ENCODE results near the gene SLC39A5. TPM values are rescaled to one million over a fixed set of nuclear protein-coding genes. Genes with fewer than 3 reads are reported as not detected.

SLC39A5 gene
- total RNA-seq, 2 experiments from 2014 or later: 0.78 to 1.1 TPM

GRCh38 chr12:56286044-56286830 lies 56.4 kb downstream of the SLC39A5 start:
- CTCF ChIA-PET: interaction anchor here (1.4 kb wide), 1 partner anchor 13 kb away, joined by 3 read pairs; no protein-coding TSS in a partner anchor
- POLR2A ChIA-PET: no interaction called here

Other genes starting within 250 kb of the SLC39A5 start
- gene SUOX, start 232.8 kb upstream of the SLC39A5 start, total RNA-seq: 1 to 10 TPM; 2.7 TPM
- gene IKZF4, start 209.0 kb upstream of the SLC39A5 start, total RNA-seq: 10 to 100 TPM; 14.2 to 15.1 TPM
- gene RPS26, start 188.1 kb upstream of the SLC39A5 start, total RNA-seq: 10 to 100 TPM; 44.3 to 47.0 TPM
- 1 to 10 TPM in 1 of 2 experiments, under 1 TPM in 1; 0.97 to 1.1 TPM for gene ERBB3, start 149.9 kb upstream of the SLC39A5 start, total RNA-seq
- gene PA2G4, start 125.5 kb upstream of the SLC39A5 start, total RNA-seq: 100 to 1,000 TPM; 507 to 514 TPM
- 1,000 to 10,000 TPM; 5,323 to 5,325 TPM for gene RPL41, start 113.4 kb upstream of the SLC39A5 start, total RNA-seq
- 1 to 10 TPM; 9.8 TPM for gene ZC3H10, start 111.8 kb upstream of the SLC39A5 start, total RNA-seq
- 100 to 1,000 TPM; 193 to 196 TPM for gene ESYT1, start 101.8 kb upstream of the SLC39A5 start, total RNA-seq
- gene MYL6B, start 77.5 kb upstream of the SLC39A5 start, total RNA-seq: 10 to 100 TPM; 68.4 to 75.1 TPM
- 100 to 1,000 TPM; 929 to 938 TPM for gene MYL6, start 71.7 kb upstream of the SLC39A5 start, total RNA-seq
- gene SMARCC2, start 40.6 kb upstream of the SLC39A5 start, total RNA-seq: 100 to 1,000 TPM; 105 to 108 TPM
- 10 to 100 TPM; 38.9 to 40.2 TPM for gene RNF41, start 8.1 kb upstream of the SLC39A5 start, total RNA-seq
- 100 to 1,000 TPM; 103 to 106 TPM for gene NABP2, start 5.7 kb upstream of the SLC39A5 start, total RNA-seq
- 10 to 100 TPM; 56.4 to 56.5 TPM for gene ANKRD52, start 28.3 kb downstream of the SLC39A5 start, total RNA-seq
- 10 to 100 TPM; 10.2 to 12.1 TPM for gene COQ10A, start 36.9 kb downstream of the SLC39A5 start, total RNA-seq
- 100 to 1,000 TPM; 275 to 283 TPM for gene CS, start 70.3 kb downstream of the SLC39A5 start, total RNA-seq
- gene CNPY2, start 85.9 kb downstream of the SLC39A5 start, total RNA-seq: 100 to 1,000 TPM; 180 to 185 TPM
- gene PAN2, start 103.9 kb downstream of the SLC39A5 start, total RNA-seq: 10 to 100 TPM; 25.5 to 25.8 TPM
- 10 to 100 TPM; 45.9 to 46.1 TPM for gene IL23A, start 108.8 kb downstream of the SLC39A5 start, total RNA-seq
- 10 to 100 TPM; 53.1 to 54.1 TPM for gene STAT2, start 130.1 kb downstream of the SLC39A5 start, total RNA-seq
- not detected for gene APOF, start 132.8 kb downstream of the SLC39A5 start, total RNA-seq
- 10 to 100 TPM; 60.3 to 62.5 TPM for gene TIMELESS, start 219.4 kb downstream of the SLC39A5 start, total RNA-seq
- gene MIP, start 224.6 kb downstream of the SLC39A5 start, total RNA-seq: not detected
- 1 to 10 TPM; 3.8 to 3.9 TPM for gene SPRYD4, start 238.5 kb downstream of the SLC39A5 start, total RNA-seq